ENCODE measurements around the gene TRAPPC10.
"Not testable (repeated sequence)": the region's sequence is repeated elsewhere in the genome, so short reads cannot be mapped to it uniquely, and the experiment has no call there.

TRAPPC10 gene

DNA sequence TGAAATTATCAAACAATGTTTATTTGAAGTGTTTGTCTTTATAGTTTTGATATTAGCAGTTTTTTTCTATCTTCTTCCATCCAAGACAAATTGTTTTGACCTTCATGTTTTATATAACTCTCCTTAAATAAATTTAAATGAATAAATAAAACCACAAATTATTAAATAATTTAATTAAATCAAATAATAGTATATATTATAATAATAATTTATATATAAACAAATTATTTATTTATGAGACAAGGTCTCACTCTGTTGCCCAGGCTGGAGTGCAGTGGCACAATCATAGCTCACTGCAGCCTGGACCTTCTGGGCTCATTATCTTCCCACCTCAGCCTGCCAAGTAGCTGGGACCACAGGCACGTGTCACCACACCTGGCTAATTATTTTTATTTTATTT, 82.7 kb downstream of the TRAPPC10 start:
- no peak for DNase-seq

DNA sequence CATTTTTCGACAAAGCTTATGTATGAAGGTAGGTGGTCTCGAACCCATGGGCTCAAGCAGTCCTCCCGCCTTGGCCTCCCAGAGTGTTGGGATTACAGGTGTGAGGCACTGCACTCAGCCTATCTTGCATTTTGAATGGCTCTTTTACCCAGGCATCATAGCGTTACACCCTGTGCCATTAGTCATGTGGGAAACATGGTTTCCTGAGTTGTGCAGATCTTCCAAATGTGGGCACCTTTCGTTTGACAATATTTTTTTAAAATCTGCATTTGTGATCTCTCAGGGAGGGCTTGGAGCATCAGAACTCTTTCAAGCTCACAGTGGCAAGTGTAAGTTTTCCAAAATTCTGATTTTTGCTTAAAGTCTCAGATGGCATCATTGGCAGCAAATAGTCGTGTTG, 86.4 kb downstream of the TRAPPC10 start:
- not testable (repeated sequence) for DNase-seq

DNA sequence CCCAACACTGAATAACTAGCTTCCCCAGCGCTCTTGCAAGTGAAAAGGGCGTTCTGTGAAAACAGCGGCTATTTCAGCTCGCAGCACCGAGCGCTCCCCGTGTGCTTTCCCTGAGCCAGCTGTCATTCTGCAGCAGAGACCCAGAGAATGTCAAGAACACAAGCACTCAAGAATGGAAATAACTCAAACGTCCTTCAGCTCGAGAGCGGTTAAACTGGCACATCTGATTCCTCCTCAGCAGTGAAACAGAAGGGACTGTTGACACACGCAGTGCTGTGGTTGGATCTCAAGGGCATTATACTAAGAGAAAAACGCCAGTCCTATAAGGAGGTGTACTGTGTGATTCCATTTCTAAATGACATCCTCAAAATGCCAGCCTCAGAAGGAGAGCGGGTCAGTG, 86.9 kb downstream of the TRAPPC10 start:
- not testable (repeated sequence) for DNase-seq

DNA sequence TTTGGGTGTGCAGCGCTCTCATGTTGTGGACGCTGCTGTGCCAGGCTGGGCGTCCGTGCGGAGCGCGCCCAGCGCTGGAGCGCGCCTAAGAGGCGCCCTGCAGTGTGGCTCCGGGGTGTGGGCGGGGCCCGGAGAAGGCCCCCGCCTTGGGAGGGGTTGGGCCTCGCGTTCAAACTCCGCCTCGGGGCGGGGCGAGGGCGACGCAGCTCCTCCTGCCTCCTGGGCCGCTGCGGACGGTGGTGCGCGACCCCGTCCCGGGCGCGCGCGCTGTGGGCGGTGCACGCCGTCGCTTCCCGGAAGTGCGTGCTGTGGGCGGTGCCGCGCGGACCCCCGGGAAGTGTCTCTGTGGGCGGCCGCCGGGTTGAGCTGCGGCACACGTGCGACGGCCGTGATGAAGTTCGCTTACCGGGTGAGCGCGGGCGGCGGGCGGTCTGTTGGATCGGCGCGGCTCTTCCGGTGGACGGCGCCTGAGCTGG, 95.0 kb downstream of the TRAPPC10 start, which contains the start of gene PWP2:
Gene PWP2 (plus strand): TSS at position 374 of the 476 bp plus-strand sequence. CDS start 18 bp downstream, at position 392.
- not testable (repeated sequence) for DNase-seq

DNA sequence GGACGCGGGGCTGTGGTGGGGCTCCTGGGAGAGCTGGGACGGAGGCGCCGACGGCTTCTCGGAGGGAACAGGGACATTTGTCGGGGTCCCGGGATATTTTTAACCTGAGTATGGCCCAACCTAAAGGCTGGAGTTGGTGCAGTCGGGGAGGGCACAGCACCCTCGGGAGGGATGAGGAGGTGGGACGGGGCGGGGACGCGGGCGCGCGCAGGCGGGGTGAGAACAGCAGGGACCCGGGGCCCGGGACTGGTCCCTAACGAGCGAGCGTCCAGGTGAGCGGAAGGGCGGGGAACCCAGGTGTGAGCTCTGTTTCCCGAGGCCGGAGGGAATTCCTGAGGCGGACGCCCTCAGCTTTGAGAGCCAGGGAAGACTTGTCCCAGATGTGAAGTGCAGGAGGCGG, 95.5 kb downstream of the TRAPPC10 start:
- DNase-seq, result not testable (repeated sequence)

DNA sequence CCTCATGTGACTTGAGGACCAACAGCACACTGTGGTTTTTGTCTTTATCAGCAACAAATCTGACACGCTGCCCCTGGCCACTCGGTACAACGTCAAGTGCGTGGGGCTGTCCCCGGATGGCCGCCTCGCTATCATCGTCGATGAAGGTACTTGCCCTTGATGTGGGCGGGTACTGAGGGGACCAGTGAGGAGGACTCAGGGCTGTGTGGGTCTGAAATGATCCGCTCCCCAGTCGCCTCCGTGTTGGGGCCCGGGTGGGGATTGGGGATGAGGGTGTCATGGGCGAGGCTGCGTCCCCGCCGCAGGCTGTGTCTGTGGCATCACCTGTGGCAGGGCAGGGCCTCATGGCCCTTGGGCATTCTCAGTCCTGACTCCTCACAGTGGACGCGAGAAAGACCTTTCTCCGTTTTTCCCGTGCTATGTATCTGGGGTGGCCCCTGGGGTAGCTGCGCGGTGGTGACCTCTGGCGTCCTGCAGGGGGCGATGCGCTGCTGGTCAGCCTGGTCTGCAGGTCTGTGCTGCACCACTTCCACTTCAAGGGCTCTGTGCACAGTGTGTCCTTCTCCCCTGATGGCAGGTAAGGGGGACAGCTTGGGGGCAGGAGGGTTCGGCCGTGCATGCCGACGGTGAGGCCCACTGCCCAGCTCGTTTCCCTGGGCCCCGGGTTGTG, 101.7 kb downstream of the TRAPPC10 start:
- not testable (repeated sequence) for DNase-seq

DNA sequence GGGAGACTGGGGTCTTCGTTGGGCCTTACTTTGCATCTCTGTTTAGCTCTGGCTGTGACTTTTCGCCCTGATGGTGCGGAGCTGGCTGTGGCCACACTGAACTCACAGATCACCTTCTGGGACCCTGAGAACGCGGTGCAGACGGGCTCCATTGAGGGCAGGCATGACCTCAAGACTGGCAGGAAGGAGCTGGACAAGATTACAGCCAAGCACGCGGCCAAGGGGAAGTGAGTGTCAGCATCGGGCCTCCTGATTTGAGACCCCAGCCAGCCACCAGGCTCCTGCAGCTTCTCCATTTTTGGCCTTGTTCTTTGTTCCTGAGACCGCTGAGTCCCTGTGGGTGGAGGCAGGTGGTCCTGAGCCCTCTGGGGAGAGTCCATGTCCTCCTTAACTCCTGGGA, 110.0 kb downstream of the TRAPPC10 start:
- not testable (repeated sequence) for DNase-seq

DNA sequence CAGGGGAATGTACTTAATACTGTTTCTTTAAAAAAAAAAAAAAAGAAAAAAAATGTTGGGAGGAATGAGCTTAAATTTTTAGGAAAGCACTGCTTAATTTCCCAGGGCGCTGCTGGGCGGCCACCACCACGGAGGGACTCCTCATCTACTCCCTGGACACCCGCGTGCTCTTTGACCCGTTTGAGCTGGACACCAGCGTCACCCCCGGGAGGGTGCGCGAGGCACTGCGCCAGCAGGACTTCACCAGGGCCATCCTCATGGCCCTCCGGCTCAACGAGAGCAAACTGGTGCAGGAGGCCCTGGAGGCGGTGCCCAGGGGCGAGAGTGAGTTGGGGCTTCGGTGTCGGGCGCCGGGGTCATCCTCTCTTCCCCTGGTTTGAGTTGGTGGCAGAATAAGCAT, 115.7 kb downstream of the TRAPPC10 start:
- DNase-seq, result not testable (repeated sequence)

DNA sequence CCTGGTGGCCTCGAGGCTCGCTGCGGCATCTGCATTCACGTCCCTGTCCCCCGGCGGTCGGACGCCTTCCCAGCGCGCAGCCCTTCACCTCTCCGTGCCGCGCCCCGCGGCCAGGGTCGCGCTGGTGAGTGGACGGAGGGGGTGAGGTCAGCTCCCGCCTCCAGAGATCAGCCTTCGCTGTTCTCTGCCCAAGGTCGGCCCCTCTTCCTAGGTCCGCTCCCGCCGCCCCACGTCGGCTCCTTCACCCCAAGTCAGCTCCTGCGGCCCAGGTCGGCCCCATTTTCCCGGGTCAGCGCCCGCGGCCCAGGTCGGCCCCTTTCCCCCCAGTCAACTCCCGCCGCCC, 121.6 kb downstream of the TRAPPC10 start:
- not testable (repeated sequence) for DNase-seq

DNA sequence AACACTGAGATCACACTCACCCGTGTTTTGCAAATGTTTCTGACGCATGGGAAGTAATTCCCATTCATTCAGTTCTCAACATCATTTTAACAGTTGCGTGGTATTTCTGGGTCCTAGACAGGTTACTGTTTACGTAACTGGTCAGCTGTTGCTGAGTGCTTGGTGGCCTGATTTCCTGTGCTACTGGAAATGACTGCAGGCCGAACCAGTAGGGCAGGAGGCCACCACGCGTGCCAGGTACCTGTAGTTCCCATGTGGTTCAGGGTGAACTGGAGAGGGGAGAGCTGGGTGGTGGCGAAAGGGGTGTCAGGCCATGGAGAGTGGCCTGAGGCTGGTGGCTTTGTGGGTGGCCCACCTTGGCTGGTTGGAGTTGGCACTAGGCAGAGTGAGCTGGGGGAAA, 122.6 kb downstream of the TRAPPC10 start:
- not testable (repeated sequence) for DNase-seq

DNA sequence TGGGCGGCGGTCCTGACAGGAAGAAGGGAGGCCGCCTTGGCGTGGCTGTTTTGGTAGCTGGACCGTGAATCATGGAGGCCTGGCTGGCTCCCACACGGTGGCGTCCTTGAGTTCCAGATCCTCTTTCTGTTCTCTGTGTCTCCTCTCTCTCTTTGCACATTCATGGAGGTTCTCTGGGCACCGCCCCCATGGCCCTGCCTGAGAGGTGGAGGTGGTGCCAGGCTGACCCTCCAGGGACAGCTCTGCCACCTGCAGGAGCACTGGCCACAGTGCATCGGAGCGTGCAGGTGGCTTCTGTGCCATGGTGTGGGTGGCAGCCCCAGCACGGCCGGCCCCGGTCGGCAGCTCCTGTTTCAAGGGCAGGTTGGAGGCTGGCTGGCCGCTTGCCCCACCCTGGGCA, 125.9 kb downstream of the TRAPPC10 start:
- not testable (repeated sequence) for DNase-seq

DNA sequence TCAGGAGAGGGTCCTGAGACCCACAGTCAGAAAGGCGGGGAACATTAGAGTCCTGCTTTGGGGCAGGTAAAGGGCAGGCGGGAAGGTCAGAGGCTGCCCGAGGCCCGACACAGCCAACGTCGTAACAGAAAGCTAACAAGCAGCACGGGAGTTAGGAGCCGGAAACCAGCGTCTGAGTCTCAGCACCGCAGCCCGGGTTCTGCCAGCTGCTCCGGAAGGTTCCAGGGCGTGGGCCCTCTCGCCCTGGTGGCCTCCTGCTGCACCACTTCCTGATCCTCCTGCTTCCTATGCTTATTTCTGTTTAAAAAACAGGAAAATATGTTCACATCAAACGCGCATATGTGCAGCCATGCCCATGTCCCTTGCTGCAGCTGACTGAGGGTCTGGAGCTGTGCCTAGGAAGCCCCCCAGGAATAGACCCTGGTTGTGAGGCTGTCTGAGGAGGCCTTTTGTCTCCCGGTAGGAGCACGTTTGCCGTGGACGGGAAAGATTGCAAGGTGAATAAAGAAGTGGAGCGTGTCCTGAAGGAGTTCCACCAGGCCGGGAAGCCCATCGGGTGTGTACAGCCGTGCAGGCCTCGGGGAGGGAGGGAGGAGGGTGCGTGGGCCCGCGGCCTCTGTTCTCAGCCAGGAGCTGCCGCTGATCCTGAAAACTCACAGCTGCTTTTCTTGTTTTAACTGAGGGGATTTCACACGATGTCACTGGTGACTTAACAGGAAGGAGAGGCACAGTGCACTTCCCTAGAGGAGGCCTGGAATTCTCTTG, 127.9 kb downstream of the TRAPPC10 start:
- peak; percentile 0 for DNase-seq

DNA sequence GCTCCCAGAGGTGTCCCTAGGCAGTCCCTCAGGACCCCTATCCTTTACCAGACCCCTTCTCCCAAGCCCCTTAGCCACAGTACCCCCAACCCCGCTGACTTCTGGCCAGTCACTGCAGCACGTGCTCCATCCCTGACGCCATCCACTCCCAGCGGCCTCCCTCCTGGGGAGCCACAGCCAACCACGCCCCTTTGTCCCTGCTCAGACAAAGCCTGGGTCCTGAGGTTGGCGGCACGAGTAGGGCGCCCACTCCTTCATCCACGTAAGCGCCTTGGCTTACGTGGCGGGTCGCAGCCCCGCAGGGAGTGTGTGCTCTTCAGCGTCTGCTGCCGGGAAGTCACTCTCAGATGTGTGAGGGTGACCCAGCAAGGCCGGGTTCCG, 128.4 kb downstream of the TRAPPC10 start:
- DNase-seq, result not testable (repeated sequence)

DNA sequence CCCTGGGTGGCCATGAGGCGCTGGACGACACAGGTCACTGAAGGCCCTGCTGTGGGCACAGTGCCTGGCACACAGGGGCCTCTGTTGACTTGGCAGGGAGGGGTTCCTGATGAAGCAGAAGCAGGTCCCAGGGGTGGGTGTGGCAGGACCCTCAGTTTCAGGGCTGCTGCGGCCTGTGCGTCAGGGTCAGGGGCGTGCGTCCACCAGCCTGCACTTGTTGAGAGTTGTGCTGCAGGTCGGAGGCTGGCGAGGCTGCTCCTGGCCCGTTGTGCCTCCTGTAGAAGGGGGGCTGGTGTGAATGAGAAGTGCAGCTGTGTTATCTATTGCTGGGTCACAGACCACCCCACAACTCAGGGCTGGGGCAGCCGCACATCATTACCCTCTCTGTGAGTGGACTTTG, 130.4 kb downstream of the TRAPPC10 start:
- DNase-seq, result not testable (repeated sequence)

DNA sequence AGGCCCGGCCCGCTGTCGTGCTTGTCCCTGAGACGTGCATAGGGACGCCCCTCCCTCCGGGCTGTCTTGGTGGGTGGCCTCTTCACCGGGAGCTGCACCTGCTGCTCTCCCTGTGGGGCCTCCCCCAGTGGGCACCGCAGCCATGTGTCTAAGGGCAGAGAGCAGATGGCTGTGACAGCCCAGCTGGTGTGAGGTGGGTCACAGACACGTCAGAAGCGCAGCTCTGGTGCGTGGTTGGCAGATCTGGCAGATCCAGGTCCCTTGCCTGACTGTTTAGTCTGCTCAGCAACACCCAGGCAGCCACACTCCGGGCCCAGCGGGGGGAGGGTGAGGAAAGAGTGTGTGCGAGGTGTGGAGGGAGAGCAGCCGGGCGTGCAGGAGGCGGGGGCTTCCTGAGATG, 131.3 kb downstream of the TRAPPC10 start:
- not testable (repeated sequence) for DNase-seq

DNA sequence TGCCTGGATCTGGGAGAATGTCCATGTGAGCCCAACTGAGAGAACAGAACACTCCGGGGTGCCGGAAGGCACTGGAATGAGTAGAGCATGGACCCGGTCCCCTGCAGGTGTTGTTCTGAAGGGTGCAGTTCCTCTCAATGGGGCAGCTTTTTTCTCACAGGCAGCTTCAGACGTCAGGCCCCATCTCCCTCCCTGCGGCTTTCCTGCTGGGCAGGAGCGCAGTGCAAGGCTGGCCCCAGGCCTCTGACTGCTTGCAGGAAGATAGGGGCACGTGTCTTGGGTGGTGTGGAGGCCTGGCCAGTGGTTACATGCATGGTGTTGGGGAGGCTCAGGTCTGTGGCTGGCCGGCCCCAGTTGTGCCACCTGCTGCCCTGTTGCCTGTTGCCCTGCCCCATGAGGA, 131.9 kb downstream of the TRAPPC10 start:
- not testable (repeated sequence) for DNase-seq

DNA sequence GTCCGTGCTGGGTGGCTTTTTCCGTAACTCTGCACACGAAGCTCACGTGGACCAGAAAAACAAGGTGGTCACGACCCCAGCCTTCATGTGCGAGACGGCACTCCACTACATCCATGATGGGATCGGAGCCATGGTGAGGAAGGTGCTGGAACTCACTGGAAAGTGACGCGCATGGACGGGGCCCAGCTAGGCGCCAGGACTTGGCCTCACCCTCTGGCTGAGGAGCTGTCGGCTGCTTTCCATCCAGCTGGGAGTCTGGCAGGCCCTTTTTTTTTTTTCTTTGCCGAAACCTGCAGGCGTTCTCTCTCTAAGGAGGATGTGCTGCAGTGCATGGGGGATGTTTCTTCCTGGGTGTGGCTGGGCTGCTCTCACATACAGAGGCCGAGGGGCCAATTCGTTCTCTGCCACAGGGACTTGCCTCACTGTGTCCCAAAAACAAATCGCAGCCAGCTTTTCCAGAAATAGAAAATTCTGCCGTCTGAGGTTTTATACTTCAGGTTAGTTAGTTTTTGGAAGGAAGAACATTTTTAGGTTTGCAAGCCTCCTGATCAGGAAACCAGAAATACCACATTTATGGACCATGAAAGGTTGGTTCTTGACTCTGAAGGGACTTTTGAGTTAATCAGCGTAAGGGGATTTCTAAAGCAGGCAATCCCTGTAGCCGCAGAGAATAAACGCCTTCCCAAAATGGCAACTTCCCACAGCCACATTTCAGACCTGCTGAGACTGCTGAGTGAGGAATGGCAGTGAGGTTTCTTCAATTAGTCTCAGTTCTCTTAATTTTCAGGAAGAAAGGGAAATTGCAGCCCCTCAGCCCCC, 132.9 kb downstream of the TRAPPC10 start:
- not testable (repeated sequence) for DNase-seq

DNA sequence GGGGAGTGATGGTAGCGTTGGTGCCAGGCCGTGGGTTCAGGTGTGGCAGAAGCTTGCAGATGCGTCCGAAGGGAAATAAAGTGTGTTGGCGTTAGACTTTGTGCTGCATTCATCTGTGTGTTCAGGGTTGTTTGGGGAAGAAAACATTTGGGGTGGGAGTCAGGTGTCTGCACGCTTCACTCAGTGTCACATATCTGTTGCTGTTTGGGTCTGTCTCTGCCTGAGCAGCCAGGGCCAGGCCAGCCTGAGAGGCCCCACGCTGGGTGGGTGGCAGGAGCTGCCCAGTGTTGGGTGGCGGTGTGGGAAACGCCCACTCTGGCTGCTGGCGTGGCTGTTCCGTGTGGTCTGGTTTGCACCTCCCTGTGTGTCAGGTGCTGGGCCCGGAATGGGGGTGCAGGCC, 133.5 kb downstream of the TRAPPC10 start:
- not testable (repeated sequence) for DNase-seq

DNA sequence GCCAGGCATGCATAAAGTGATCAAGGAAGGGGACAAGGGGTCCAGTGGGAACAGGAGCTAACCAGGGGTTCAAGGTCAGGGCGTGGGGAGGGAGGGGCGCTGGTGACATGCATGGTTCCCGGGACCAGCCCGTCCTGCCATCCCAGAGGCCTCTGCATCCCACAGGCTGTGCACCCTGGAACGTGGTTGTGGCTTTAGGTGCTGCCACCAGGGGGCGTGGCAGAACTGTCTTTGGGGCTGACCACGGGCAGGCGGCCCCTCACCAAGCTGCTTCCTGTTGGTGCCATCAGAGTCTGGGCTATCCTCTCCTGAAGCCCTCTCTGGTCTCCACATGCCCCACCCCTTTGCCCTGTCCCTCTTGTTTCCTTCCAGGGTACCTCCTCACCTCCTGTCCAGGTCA, 135.0 kb downstream of the TRAPPC10 start:
- DNase-seq, result not testable (repeated sequence)

DNA sequence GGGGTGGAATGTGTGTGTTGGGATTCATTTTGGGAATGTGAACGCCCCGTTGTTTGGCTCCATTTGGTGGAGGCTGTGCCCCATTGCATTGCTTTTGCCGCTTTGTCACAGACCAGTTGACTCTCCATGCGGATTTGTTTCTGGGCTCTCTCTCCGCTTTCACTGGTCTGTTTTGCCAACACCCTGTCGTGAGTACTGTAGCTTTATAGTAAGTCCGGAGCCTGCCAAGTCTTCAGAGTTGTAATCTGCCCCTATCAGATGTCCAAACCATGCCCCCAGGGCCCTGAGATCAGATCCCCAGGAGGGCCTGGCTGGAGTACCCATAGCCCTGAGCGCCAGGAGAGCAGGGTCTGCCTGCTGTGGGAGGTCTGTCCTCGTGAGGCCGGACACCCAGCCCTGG, 138.1 kb downstream of the TRAPPC10 start:
- DNase-seq, result not testable (repeated sequence)

DNA sequence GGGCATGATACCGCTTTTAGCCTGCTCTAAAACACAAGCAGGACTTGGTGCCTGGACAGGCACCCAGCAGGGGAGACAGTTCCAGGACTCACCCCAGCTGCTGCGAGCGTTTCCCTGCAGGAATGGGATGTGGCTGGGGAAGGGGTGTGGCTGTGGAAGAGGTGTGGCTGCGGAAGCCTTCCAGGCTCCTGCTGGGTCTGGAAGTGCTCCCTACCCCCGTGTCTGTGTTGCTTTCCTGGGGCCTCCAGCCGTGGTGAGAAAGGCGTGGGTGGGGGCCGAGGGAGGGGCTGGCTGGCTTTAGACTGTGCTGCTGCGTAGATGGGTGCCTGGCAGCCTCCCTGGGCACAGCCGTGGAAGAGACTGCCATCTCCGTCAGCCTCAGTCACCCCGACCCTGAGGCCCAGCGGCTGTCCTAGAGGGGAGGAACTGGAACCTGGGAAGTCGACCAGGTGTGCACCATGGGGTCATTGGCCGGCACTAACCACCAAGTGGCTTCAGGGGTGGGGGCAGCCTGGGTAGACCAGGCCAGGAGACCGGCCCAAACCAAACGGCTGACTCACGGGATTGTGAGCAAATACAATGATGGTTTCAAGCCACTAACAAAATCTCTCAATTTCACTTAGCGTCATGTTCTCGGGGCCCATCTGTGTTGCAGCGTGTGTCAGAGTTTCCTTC, 141.2 kb downstream of the TRAPPC10 start:
- DNase-seq, result not testable (repeated sequence)

DNA sequence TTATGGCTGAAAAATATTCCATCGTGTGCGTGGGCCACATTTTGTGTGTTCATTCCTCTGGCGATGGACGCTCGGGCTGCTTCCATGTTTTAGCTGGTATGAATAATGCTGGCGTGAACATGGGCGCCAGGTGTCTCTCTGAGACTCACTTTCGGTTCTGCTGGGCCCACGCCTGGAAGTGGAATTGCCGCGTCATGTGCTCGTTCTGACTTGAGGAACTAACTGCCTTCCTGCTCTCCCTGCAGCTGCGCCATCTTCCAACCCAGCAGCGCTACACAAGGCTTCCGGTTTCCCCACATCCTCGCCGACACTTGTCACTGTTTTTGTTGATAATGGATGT, 141.8 kb downstream of the TRAPPC10 start:
- DNase-seq, result not testable (repeated sequence)

DNA sequence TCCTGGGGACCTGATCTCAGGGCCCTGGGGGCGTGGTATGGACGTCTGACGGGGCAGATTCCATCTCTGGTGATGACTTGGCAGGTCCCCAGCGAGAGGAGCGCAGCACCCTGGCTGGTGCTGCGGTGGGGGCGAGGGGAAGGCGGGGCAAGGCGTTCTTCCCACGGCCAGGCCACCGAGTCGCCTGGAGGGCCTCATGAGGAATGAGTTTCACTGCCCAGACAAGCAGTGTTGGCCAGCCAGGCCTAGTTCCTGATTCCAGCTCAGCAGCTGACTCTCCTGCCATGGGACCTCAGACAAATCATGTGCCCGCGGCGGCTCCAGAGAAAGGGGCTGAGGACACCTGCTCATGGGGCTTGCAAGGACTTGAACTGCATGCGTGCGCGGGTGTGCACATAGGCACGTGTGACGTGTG, 142.7 kb downstream of the TRAPPC10 start:
- DNase-seq, result not testable (repeated sequence)
